Stimulated activated CD8-positive, alpha-beta memory T cell treated with anti-CD3 and anti-CD28 coated beads, Interleukin-15, amount 100 ng/mL, for 4 hours (primary cell): ENCODE measurements around the gene SELENOI.
"Not testable (repeated sequence)": the region's sequence is repeated elsewhere in the genome, so short reads cannot be mapped to it uniquely, and the experiment has no call there.

Experiments used
- DNase-seq, 2 donors: peaks; one replicate each; pipeline ENCODE4 v3.0.0-alpha.2; 2020; ENCODE audit warnings: low read depth in 2 of 2

The SELENOI gene

DNA sequence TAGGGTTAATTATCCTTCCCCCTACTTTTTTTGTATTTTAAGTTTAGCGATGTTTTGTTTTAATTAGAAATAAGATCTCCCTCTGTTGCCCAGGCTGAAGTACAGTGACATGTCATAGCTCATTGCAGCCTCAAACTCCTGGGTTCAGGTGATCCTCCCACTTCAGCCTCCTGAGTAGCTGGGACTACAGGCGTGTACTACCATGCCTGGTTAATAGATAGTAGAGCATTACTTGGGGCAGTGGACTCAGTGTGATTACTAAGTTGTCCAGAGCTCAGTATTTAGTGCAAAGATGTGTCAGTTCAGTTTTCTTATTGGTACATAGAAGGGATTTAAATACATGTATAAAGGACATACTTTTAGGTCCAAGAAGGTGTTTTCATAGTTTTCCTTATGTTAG lies 10.2 kb downstream of the SELENOI start:
- no peak for DNase-seq

DNA sequence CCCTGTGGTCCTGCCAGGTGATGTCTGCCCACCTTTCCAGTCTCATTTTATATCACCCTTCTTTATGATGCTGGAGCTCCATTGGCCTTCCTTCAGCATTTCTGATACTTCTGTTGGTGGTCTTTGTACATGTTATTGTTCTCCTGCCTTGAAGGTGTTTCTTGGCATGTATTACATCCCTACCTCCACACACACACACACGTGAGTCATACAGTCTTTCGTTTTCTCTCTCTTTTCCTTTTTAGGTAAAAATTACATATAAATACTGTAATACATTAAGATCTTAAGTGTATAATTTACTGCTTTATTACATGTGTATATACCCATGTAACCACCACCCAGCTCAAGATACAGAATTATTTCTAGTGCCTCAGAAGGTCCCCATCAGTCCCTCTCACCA lies 10.8 kb downstream of the SELENOI start:
- no peak for DNase-seq

DNA sequence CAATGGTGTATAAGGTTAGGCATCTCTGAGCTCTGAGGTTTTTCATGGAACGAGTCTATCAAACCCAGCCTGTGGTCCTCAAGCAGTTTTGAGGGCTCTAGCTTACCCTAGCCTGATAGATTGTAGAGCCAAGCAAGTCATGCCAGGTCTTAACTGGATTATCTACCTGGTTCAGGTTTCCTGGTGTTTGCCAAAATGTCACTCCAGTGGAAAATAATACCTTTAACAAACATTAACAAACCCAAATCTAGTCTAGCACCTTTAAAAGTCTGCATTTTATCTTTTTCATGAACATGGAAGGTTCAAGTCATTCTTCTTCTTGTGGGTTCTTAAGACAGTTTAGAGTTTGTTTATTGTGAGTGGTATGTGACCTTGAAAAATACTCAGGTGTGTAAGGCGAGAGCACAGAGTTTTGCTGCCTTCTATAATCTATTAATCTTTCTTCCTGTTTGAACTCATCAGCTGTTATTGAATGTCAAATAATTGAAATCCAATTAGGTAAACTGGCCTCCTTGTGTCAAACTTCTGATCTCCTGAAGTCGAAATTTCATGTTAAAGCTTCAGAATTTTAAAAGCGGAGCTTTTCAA lies 14.0 kb downstream of the SELENOI start:
- DNase-seq, result no peak

DNA sequence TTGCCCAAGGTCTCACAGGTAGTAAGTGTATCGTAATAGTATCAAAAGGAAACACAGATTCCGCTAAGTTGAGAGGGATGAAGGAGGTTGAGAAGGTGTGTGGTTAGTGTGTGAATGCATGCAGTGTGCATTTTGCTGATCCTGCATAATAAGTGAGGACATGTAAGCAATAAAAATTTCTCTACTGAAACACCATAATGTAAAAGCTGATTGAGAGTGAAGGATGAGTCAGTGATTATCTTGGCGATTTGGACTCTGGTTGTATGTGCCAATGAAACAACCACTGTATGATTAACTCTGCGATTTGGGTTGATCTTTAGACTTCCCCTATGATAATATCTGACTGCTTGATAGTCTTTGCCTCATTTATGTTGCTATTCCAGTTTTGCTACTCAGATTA lies 17.4 kb downstream of the SELENOI start:
- no peak for DNase-seq

GRCh38 chr2:26363958-26364357 lies 18.0 kb downstream of the SELENOI start:
- DNase-seq, result no peak

DNA sequence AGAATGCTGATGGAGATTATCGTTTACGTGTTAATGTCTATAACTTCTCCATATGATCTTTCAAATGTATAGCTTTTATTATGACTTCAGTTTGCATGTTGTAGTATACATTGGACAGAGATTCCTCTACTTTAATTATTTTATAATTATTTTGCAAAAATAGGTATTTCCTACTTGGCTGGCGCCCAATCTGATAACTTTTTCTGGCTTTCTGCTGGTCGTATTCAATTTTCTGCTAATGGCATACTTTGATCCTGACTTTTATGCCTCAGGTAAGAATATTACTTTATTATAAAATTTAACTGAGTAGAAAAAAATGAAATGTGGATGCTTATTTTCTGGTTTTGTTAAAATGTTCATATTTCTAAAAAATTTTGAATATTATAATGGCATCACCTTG lies 18.7 kb downstream of the SELENOI start:
- DNase-seq, result no peak

DNA sequence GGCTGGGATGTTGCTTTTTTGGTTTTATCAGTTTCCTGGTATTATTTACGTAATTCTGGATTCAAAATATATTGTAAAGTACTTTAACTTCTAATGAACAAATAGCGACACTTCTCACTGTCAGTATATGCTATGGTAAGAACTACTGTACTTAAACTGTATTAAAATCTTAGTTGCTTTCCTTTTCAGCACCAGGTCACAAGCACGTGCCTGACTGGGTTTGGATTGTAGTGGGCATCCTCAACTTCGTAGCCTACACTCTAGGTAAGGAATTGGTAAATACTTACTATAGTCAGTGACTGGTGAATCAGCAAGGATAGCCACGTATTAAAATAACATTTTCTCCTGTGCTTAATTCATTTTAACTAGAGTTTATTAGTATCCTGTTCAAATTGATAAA lies 21.0 kb downstream of the SELENOI start:
- DNase-seq, result no peak

GRCh38 chr2:26369664-26370063 lies 23.7 kb downstream of the SELENOI start:
- DNase-seq, result not testable (repeated sequence)

DNA sequence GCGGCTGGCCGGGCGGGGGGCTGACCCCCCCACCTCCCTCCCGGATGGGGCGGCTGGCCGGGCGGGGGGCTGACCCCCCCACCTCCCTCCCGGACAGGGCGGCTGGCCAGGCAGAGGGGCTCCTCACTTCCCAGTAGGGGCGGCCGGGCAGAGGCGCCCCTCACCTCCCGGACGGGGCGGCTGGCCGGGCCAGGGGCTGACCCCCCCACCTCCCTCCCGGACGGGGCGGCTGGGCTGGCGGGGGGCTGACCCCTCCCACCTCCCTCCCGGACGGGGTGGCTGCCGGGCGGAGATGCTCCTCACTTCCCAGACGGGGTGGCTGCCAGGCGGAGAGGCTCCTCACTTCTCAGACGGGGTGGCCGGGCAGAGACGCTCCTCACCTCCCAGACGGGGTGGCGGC lies 25.0 kb downstream of the SELENOI start:
- not testable (repeated sequence) for DNase-seq

GRCh38 chr2:26376799-26377198 lies 30.9 kb downstream of the SELENOI start:
- no peak for DNase-seq

DNA sequence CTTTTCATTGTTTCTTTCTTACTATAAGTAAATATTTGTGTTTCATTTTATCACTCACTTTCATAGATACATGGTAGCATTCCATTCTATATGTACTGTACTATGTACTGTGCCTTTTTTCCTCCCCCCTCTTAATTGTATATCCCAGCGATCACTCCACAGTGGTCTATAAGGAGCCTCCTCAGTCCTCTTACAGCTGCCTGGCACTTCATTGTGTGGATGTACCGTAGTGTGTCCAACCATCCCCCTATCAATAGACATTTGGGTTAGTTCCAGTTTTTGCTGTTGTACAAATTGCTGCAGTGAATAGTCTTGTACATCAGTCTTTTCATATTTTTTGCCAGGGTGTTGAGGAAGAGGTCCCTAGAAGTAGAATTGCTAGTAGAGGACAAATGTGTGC lies 34.3 kb downstream of the SELENOI start:
- DNase-seq, result no peak

GRCh38 chr2:26382564-26382963 lies 36.6 kb downstream of the SELENOI start:
- no peak for DNase-seq

DNA sequence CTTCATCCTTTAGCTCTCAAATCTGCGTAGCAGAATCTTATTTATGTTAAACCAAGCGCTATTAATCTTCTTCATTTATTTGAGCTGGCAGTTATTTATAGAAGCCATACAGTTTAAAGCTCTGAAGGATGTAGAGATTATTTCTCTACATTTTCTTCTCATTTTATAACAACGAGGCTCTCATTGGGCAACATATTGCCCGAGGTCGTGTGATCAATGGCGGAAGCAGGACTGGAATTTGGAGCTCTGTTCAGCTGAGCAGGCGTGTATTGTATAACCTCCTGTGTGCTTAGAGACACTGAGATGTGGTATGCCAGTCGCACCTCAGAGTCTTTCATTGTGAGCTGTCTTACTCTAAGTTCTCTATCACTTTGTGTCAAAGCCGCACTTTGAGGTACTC lies 38.2 kb downstream of the SELENOI start:
- DNase-seq, result no peak

DNA sequence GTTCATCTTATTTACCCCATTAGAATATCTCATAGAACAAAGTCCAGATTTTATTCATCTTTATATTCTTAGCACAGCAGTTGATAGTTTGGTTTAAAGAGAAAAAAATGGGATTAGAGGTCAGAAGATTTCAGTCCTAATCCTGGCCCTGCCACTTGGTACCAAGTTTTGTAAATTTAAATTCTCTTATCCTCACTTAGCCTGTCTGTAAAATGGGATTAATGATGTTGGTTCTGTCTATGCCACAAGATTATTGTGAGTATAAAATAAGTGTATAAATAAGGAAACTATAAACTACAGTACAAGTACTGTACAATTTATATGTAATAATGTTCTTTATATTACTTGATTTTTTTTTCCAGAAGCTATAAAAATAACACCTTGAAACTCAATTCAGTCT lies 38.7 kb downstream of the SELENOI start:
- no peak for DNase-seq

- no peak for DNase-seq
Observed at GRCh38 chr2:26387189-26387588, 41.2 kb downstream of the SELENOI start.

- DNase-seq, result no peak
Observed at GRCh38 chr2:26394694-26395093, 48.8 kb downstream of the SELENOI start.

DNA sequence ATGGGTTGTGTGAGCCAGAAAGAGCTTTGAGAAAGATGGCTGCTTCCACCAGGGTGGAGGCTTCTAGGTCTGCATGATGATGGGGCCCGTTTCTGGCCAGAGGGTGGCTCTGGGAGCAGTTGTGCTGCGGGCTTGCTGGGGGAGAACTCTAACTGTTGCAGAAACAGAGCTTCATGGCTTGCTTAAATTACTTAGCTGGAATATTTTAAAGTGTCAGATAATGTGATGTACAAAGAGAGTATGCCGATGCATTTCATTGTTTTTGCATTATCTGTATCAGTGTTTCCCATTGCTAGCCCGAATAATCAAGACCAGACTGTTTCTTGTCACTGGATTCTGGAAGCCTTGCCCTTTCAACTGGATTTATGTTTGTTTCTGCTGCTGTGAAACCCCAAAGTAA lies 49.5 kb downstream of the SELENOI start:
- no peak for DNase-seq

DNA sequence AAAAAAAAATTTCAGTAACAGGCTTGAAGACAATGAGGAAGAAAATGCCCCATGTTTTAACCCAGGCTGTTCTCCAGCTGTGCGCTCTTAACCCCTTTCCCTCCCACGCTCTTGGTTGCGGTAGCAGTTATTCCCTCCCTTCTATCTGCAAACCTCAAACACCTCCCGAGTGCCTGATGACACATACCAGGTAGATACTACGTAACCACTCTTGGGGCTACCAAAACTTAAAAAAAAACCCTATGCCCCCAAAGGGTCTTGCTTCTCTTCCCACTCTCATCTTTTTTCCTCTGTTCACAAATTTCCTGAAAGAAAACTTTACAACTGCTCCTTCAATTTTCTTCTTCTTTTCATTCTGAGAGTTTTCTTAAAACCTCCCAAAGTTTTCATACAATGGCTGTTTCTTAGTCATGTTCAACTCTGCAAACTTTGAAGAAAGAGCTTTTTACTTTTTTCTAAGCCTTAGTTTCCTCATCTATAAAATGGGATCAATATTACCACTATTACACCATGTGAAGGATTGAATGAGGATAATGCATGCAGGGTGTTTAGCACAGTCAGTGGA lies 50.9 kb downstream of the SELENOI start:
- DNase-seq, result peak in 1 of 2 donors; percentile 19

- no peak for DNase-seq
Observed at GRCh38 chr2:26399771-26400376, 53.9 kb downstream of the SELENOI start.

DNA sequence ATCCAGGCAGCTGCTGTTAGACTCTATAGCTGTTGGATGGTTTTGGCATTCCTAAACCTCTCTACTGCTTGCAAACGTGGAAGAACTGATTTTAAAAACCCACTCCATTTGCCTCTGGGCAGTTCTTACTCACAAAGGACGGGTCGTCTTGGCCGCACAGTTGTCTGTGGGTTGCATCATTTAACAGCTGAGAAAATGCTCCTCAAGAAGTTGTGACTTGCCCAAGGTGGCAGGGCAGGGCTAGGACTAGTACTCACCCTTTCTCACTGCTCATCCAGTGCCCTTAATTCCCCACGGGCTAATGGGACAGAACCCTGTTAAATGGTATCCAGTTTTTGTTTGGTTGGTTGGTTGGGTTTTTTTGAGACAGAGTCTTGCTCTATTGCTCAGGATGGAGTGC lies 54.8 kb downstream of the SELENOI start:
- no peak for DNase-seq

DNA sequence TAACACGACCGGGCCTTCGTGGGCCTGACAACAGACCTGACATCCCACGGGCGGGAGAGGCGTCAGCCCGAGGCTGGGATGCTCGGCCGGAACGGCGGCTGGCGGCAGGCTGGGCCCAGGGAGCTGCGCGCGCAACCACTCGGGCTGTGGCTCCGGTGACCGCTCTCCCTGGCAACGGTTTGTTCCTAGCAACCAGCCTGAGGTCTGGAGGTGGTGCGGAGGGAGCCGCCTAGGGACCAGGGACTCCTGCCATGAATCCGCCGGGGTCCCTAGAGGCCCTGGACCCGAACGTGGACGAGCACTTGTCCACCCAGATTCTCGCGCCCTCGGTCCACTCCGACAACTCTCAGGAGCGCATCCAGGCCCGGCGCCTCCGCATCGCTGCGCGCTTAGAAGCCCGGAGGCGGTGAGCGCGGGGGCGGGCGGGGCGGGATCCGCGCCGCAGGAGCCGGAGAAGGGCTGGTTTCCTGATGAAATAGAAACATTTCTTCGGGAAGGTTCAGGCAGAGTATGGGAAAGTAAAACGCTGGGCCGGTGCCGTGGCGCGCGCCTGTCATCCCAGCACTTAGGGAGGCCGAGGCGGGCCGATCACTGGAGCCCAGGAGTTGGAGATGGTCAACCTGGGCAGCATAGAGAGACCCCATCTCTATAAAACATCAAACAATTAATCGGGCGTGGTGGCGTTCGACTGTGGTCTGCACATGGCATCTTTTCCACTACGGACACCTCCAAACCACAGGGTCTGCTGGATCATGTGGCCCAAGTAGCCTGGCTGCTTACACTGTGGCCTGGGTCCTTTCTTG lies 56.0 kb downstream of the SELENOI start, which contains the start of gene DRC1:
DRC1 (plus strand) TSS at position 182 of the 803 bp plus-strand sequence; CDS start at position 252, 70 bp downstream.
- DNase-seq, result no peak

DNA sequence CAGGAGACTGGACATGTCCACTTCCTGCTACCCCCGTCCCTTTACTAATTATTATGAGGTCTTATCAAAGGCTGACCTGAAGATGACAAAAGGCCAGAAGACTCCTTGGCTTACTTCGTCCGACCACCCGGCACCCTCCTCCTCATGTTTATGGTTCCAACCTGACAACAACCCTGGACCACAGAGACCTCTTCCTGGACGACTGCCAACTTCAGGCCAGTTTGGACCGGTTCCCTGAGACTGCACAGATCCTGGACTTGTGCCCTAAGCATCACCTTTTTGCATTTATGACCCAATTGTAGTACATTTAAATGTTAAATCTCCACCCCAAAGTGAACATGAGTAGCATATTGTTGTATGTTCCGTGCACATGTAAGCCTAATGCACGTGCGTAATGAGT lies 61.6 kb downstream of the SELENOI start:
- DNase-seq, result no peak

GRCh38 chr2:26409785-26410184 lies 63.8 kb downstream of the SELENOI start:
- DNase-seq, result no peak
